Effector CD4-positive, alpha-beta T cell (primary cell): ENCODE results near the gene SMARCC1.

ENCODE experiments used
- DNase-seq: peaks from one replicate; pipeline ENCODE4 v3.0.0-alpha.2; 2020

The SMARCC1 gene

GRCh38 chr3:47583320-47584075 lies 198.2 kb downstream of the SMARCC1 start:
- no peak for DNase-seq

GRCh38 chr3:47581835-47582234 lies 199.9 kb downstream of the SMARCC1 start:
- DNase-seq, result no peak

- no peak for DNase-seq
Observed at GRCh38 chr3:47581422-47581821, 200.3 kb downstream of the SMARCC1 start.

DNA sequence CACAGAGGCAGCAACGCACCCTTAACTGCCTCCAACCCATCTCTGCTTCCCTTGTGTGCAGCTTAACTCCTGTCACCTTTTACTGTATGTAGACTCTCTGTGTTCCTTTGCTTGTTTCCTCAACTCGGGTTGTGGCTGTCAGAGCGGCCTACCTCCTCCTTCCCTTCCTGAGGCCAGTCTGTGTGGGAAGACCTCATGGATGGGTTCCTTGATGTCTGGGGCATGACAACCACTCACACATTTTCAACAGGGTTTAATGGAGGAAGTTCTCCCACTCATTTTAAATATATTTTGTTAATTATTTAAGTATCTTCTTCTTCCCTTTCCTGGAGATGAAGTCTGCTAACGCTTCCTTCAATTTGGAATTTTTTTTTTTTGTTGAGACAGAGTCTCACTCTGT lies 201.2 kb downstream of the SMARCC1 start:
- no peak for DNase-seq

GRCh38 chr3:47579875-47580274 lies 201.8 kb downstream of the SMARCC1 start:
- DNase-seq, result no peak

DNA sequence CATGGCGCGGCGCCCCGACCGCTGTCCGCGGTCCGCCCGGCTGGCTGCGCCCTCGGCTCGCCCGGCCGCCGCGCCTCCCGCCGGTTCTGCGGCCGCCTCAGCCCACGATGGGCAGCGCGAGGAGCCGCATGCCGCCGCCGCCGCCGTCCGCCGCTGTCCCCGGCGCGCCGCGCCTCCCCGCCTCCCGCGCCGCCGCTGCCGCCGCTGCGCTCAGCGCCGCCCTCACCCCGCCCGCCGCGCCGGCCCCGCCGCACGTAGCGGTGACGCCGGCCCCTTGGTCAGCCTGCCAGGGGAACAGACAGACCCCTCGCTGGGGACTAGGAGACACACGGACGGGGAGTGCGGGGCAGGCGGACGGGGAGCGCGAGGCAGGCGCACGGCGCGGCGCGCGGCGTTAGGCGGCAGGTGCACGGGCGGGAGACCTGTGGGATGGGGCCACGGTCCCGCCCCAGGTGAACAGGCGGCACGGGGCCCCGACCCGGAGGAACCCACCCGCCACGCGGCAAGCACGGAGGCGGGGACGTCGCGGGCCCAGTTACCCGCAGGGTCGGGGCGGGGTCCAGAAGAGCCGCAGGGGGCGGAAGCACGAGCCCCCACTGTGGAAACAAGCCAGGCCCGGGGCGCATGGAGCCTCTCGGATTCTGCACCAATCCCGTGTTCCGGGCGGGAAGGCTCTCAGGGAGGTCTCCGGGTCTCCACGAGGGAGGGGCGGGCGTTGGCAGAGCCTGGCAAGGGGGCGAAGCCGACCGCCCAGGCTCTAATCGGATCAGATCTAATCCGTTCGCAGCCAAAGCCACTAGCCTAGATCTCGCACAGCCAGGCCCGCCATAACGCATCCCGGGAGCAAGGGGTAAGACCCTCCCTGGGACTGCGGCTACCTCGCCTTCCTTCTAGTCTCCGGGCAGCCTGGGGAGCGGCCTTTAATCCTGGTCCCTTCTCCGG lies 202.7 kb downstream of the SMARCC1 start, which contains the start of gene CSPG5:
Gene CSPG5 (minus strand): TSS at position 175 of the 942 bp plus-strand sequence. CDS start 172 bp downstream, at position 3.
- peak; percentile 6 for DNase-seq

- peak; percentile 28 for DNase-seq
Observed at GRCh38 chr3:47578119-47578632, 203.5 kb downstream of the SMARCC1 start.

DNA sequence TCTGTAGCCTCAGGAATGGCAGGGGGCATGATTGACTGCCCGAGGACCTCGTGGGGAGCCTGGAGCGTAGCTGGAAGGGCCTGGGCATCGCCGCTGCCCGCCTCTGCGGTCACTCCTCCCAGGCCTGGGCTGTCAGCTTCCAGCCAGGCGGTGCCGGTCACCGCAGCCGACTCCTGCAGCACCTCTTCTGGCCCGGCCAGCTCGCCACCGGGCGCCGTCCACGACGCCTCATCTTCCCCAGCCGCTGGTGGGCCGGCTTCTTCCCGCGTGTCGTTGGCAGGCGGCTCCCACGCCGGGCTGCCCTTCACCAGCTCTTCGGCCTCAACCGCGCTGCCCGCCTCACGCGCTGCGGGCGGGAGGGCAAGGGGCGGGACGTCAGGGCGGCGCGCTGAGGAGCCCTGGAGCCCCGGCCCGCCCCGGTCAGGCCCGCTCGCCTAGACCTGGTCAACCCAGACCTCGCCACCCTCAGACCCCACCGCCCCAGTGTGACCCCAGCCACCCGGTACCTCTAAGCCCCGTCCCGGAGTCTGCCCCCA lies 204.0 kb downstream of the SMARCC1 start:
- no peak for DNase-seq

DNA sequence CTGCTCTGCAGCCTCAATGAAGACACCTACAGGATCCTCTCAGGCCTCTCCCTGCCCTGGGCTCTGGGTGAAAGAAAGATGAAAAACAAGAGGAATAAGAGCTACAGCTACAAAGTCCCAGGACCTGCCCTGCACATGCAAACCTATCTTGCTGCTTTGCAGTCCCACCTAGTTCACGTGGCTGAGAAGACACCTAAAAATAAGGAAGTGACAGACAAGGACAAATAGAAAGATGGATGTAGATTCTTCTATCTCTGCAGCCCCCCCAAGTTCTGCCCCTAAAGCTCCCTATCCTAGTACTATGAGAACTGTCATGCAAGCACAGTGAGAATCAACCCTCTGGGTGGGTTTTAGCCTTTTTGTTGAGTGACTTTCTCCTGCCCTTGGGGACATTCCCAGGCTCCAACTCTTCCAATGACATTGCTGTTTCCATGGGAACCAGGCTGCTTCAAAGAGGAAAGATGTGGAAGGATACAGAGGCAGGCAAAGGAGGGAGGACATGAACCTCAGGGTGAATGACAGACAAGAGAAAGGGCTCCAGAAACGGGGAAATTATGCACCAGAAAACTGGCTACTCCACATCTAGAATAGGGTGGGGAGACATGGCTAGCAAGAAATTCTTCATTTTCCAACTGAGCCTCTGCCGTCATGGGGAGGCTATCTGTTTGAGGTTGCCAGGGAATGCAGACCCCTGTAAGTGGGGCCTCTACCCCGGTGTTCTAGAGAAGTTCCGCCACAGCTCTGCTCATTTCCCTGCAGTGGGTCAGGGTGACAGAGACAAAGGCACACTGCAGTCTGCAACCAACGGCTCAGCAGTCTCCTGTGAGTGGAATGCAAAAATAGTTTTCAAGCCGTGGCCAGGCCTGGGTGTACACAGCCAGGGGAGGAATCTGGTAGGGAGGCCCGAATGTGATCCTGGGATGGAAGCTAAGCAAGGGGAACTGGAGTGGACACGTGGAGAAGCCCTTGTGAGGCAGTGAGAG lies 208.2 kb downstream of the SMARCC1 start:
- no peak for DNase-seq

DNA sequence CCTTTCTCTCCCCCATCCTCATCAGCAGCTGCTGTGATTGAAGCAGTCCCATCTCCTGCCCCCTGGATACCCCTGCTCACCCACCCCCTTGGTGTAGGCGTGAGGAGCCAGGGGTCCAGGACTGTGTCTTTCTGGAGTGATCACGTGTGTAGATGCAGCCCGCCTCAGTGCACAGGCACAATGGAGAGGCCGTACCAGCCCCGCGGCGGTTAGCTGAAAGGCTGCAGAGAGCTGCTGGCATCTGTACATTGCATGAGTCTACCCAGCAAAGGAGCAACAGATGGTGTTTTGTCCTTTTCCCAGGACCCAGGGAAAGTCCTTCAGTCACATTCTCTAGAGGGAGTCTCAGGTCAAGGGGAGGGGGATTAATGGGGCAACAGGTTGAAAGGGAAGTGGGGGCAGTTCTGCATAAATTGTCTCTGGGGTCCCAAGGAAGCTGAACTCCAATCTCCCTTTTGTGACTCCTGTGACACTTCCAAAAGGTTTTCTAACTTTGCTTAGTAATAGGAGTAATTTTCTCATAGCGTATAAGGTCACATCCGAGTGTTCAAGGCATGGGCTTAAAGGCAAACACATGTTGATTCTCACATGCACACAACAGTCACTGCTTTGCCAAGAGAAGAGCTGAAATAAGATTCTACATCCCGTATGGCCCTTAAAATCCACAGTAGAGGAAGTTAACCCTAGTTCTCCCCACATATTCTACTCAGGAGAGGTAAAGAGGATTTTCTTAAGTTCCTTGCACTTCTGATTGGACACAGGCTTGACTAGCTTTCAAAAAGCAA lies 210.1 kb downstream of the SMARCC1 start:
- no peak for DNase-seq

DNA sequence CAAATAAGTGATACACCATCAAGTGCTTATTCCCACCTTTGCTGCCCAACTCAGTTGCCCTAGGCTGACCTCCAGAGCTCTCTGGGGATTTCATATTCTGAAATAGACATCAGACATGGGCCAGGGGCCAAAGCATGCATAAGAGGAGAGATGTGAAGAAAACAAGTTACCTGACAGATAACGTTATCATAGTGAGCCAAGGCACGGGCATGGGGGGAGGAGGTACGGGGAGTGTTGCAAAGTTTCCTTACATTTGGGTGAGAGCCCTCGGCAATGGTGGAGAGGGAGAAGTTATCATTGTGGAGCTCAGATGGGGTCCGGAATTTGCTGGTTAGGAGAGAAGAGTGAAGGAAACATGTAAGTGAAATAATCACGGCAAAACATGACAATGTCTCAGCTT lies 212.8 kb downstream of the SMARCC1 start:
- DNase-seq, result no peak

DNA sequence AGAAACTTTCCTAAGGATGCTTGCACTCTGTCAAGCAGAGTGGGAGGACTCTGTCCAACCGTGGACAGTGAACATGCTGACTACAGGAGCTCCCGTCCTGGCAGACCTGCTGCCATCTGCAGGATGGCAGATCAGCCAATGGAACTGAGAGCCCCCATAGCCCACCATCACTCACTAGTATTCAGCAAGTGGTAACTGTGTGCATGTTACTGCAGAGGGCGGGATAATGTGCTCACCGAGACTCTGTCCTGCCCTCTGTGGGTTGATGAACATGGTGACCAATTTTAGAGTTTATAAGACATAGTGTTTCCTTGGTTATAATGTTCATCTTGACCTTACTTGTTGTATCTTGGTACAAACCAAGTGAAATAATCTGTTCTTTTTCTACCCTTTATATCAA lies 214.5 kb downstream of the SMARCC1 start:
- DNase-seq, result no peak

GRCh38 chr3:47566667-47567066 lies 215.0 kb downstream of the SMARCC1 start:
- no peak for DNase-seq

DNA sequence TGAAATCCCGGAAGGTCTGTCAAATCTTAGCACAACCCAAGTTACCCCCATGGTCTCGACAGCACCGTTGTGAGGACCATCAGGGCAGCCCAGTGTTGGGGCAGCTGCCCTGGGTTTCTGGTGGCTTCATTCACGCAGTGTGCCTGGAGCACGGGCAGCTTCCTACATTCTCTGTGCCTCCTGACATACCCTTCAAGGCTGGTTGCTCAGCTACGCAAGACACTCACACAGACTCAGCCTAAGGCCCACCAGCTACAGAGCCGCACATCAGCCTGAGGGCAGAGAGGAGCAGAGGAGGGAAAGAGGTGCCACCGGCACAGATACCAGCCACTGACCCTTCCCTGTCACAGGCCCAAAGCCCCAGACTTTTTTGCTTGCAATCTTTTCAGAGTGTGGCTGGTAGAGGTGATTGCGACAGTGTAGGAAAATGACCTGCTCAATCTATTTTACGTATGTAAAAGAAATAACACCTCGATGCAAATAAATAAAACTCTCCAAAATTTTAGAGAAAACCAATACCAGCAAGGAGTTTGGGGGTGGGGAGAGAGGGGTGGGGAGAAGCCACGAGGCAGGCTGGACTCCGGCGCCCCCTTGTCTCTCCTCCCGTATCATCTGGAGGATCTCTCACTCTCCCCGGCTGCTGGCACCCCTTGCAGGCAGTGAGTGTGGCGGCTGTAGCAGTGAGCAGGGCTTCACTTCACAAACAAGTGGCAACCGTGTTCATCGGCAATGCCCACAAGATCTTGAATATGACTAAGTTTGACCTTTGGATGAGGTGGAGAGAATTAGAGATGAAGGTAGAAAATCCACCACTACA lies 215.8 kb downstream of the SMARCC1 start:
- no peak for DNase-seq

DNA sequence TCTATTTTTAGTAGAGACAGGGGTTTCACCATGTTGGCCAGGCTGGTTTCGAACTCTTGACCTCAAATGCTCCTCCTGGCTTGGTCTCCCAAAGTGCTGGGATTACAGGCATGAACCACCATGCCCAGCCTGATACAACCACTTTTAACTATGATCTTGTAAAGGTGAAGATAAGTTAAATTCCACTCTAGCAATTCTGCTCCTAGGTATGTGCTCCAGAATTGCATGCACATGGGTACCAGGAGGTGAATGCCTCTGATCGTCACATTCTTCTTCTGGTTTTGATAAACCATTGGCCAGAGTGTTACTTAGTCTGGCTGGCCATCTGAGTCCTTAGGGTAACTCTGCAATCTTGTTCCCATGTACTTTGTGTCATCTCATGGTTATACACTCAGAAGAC lies 225.3 kb downstream of the SMARCC1 start:
- no peak for DNase-seq

DNA sequence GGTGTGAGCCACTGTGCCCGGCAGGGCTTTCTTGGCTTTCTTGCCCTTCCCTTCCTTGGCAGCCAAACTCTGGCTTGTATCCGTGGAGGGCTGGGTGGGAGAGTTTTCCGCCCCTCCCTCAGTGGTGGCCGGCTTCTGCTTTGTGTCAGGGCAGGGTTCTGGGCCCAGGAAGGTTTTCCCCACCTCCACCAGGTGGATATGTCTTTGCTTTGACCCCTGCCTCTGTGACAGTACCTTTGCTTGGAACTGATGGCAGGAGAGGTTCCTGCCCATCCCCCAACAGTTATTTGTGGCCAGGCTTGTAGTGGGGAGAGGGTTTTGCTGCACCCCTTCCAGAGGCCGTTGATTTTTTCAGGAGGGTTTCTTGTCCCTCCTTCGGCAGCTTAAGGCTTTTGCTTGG lies 227.4 kb downstream of the SMARCC1 start:
- no peak for DNase-seq

DNA sequence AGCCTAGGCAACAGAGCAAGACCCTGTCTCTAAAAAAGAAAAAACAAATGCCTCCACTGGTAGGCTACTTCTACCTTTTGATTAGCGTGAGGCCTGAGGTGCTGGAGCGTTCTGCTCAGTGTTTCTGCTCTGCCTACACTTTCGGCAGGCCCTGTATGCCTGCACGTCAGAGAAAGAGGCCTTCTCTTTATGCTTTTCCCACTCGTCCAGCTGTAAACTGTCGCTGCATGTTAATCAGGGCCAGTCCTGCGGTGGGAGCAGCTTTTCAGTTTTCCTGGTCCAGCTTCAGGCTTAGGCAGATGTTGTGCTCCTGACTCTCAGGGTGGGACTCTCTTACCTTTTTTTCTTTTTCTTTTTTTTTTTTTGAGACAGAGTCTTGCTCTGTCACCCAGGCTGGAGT lies 228.3 kb downstream of the SMARCC1 start:
- no peak for DNase-seq

DNA sequence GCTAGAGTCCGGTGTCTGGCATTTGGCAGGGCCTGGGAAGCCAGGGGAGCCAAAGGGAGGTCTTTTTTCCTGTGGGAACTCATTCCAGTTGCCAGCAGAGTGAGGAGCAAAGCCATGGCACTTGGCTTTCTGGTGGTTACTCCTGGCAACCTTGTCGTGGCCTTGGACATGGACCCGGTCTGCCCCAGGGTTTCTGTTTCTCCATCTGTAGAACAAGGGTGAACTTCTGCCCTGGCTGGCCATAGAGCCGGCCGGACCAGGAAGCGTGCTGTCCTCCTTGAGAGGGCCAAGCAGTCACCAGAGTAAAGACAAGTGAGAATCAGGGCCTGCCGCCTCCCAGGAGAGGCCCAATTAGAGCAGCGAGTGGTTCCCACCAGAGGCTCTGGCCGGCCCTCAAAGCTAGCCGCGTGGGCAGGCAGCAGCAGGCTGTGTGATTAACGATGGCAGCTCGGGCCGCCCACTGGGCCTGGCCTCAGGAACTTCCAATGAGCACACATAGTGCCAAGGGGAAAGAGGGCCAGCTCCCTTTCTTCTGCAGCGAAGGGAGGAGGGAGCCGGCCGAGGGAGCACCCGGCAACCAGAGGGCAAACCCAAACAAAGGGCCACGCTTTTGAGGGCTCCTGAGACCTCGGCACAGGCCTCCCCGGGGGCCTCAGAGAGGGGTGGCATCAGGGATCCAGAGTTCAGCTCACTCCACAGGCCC lies 239.1 kb downstream of the SMARCC1 start:
- no peak for DNase-seq

DNA sequence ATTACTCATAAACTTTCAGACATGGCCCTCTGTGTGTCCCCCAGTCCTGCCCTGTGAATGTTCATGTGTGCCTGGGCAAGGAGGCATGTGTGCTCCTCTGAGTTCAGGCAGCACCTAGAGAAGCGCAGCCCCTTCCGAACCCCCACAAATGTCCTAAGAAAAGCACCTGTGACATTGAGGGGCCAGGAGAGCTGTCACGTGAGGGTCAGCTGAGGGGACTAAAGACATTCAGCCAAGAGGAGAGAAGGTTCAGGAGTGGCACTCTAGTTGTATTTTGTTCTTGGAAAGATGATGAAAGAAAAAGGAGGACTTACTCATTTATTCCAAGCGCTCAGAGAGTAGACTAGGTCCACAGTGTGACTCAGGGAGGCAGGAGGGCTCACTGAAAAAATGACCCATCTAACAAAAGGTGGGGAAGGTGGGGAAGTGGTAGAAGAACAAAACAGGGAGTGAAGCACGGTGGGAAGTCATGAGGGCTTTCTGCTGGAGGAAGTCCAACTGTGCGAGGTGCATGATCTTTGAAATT lies 240.0 kb downstream of the SMARCC1 start:
- no peak for DNase-seq
